IMR-90 (cell line): ENCODE data around the gene ACVR1. TPM values are rescaled to one million over a fixed set of nuclear protein-coding genes. Genes with fewer than 3 reads are reported as not detected.

ENCODE experiments used
- ATAC-seq: fragments of 200-7000 bp; cut with Tn5 transposase; 2 replicates; pipeline ENCODE4 v1.9.1; 2020; ENCODE audit warnings: low read depth, mild to moderate bottlenecking, moderate library complexity
- BruUV-seq: library from RNA; stranded (reverse); fragments of 400-500 nt; replicated peaks from 2 replicates; lab custom pipeline; 2021; lab: Mats Ljungman, UMichigan
- CTCF ChIA-PET: fragments of 300-600 bp; formaldehyde crosslinking; extraction: SDS; loops from one replicate; lab custom pipeline; 2021; ENCODE audit warnings: antibody characterized with exemption; lab: Yijun Ruan, JAX
- POLR2A ChIA-PET: fragments of 300-600 bp; sonication (Branson Sonifier 250); formaldehyde crosslinking; loops from one replicate; lab custom pipeline; 2022; ENCODE audit warnings: antibody characterized with exemption; ENCODE audit not compliant: unreplicated experiment; lab: Charles Lee
- DNase-seq: peaks from one replicate; pipeline ENCODE4 v3.0.0; 2013
- H2AFZ ChIP-seq: replicated peaks from 2 replicates; pipeline ENCODE3; 2013; ENCODE audit warnings: low read length, mild to moderate bottlenecking; ENCODE audit not compliant: poor library complexity
- H2AK5ac ChIP-seq: 2 replicates; pipeline ENCODE4 v1.6.1; 2013; ENCODE audit warnings: low read depth, low read length, inconsistent platforms
- H2AK9ac ChIP-seq: replicated peaks from 2 replicates; pipeline ENCODE3; 2013; ENCODE audit warnings: mild to moderate bottlenecking, low read depth, low read length, moderate library complexity; ENCODE audit not compliant: poor library complexity
- H2BK120ac ChIP-seq: 2 replicates; pipeline ENCODE4 v1.6.1; 2013; ENCODE audit warnings: low read depth, low read length, inconsistent platforms
- H2BK15ac ChIP-seq: 3 replicates; pipeline ENCODE4 v1.6.1; 2013; ENCODE audit warnings: low read depth, low read length, inconsistent platforms
- H2BK20ac ChIP-seq: 2 replicates; pipeline ENCODE4 v1.6.1; 2013; ENCODE audit warnings: low read depth, mild to moderate bottlenecking, inconsistent platforms, low read length, moderate library complexity
- H2BK5ac ChIP-seq: 2 replicates; pipeline ENCODE4 v1.6.1; 2013; ENCODE audit warnings: mild to moderate bottlenecking, low read depth, low read length, inconsistent platforms; ENCODE audit not compliant: poor library complexity, severe bottlenecking
- H3K14ac ChIP-seq: replicated peaks from 2 replicates; pipeline ENCODE4 v1.6.1; 2013; ENCODE audit warnings: low read depth, low read length, inconsistent platforms
- H3K18ac ChIP-seq: 2 replicates; pipeline ENCODE4 v1.6.1; 2013; ENCODE audit warnings: low read depth, low read length, control low read depth
- H3K23ac ChIP-seq: 2 replicates; pipeline ENCODE4 v1.6.1; 2013; ENCODE audit warnings: low read depth, low read length, inconsistent platforms
- H3K27ac ChIP-seq: 2 replicates; pipeline ENCODE4 v1.5.1; 2013; ENCODE audit warnings: mild to moderate bottlenecking, control low read depth, low read length; ENCODE audit not compliant: insufficient read depth
- H3K27me3 ChIP-seq: 2 replicates; pipeline ENCODE4 v1.6.1; 2013; ENCODE audit warnings: low read length; ENCODE audit not compliant: control insufficient read depth, insufficient read depth
- H3K36me3 ChIP-seq: 2 replicates; pipeline ENCODE4 v1.6.1; 2013; ENCODE audit warnings: low read length, mixed read lengths; ENCODE audit not compliant: control insufficient read depth, insufficient read depth
- H3K4ac ChIP-seq: 2 replicates; pipeline ENCODE4 v1.6.1; 2013; ENCODE audit warnings: low read depth, low read length, inconsistent platforms
- H3K4me1 ChIP-seq: 2 replicates; pipeline ENCODE4 v1.6.1; 2013; ENCODE audit warnings: low read length, mixed read lengths; ENCODE audit not compliant: control insufficient read depth, insufficient read depth
- H3K4me2 ChIP-seq: 2 replicates; pipeline ENCODE4 v1.6.1; 2013; ENCODE audit warnings: low read depth, mild to moderate bottlenecking, control low read depth, low read length, moderate library complexity
- H3K4me3 ChIP-seq: 2 replicates; pipeline ENCODE4 v1.5.1; 2013; ENCODE audit warnings: low read depth, mild to moderate bottlenecking, control low read depth, low read length, moderate library complexity; ENCODE audit not compliant: insufficient read depth
- H3K56ac ChIP-seq: 2 replicates; pipeline ENCODE4 v1.6.1; 2013; ENCODE audit warnings: low read length, inconsistent platforms; ENCODE audit not compliant: insufficient read depth; ENCODE audit errors: extremely low read depth
- H3K79me1 ChIP-seq, 2 experiments: 2 replicates each; pipeline ENCODE4 v1.6.1; 2013; ENCODE audit warnings: low read length in 2 of 2, inconsistent platforms in 1 of 2, low read depth in 1 of 2
- H3K9ac ChIP-seq: 2 replicates; pipeline ENCODE4 v1.6.1; 2013; ENCODE audit warnings: low read depth, low read length, control low read depth
- H3K9me1 ChIP-seq: 2 replicates; pipeline ENCODE4 v1.6.1; 2013; ENCODE audit warnings: low read length, inconsistent platforms; ENCODE audit not compliant: insufficient read depth
- H3K9me3 ChIP-seq: 2 replicates; pipeline ENCODE4 v1.6.1; 2013; ENCODE audit warnings: low read length; ENCODE audit not compliant: control insufficient read depth, insufficient read depth
- H4K20me1 ChIP-seq: 2 replicates; pipeline ENCODE4 v1.6.1; 2013; ENCODE audit warnings: low read length, inconsistent platforms; ENCODE audit not compliant: insufficient read depth
- H4K5ac ChIP-seq: 2 replicates; pipeline ENCODE4 v1.6.1; 2013; ENCODE audit warnings: mild to moderate bottlenecking, low read depth, low read length, control low read depth
- H4K8ac ChIP-seq, 2 experiments: 2 replicates each; pipeline ENCODE4 v1.6.1; 2013; ENCODE audit warnings: low read depth in 2 of 2, low read length in 2 of 2, control low read depth in 1 of 2, inconsistent platforms in 1 of 2
- H4K91ac ChIP-seq: 2 replicates; pipeline ENCODE4 v1.6.1; 2013; ENCODE audit warnings: low read depth, low read length, inconsistent platforms; ENCODE audit not compliant: insufficient read depth
- POLR2A ChIP-seq: IDR thresholded peaks from 2 replicates; pipeline ENCODE4 v1.6.1; 2012; ENCODE audit warnings: mild to moderate bottlenecking, low read depth, low read length
- WGBS, 2 experiments: methylation state at CpG; one replicate each; pipeline versions ENCODE4 v1.1.5 to v1.1.7; 2013; ENCODE audit warnings: missing lambda C conversion rate in 2 of 2; ENCODE audit not compliant: insufficient read length in 1 of 2; ENCODE audit errors: extremely low coverage in 2 of 2; 5-methylcytosine and 5-hydroxymethylcytosine counted together
- dilution Hi-C: fragments of 300-500 bp; cut with HindIII; formaldehyde crosslinking; loops from one replicate; pipeline ENCODE4 v1.14.3; 2018; ENCODE audit warnings: low sequenced_read_pairs; ENCODE audit not compliant: unreplicated experiment
- in situ Hi-C: fragments of 300-500 bp; cut with MboI; formaldehyde crosslinking; loops from 3 replicates; pipeline ENCODE4 v1.14.3; 2019; ENCODE audit warnings: low sequenced_read_pairs, inconsistent platforms, mixed read lengths
- intact Hi-C: fragments of 100-400 bp; cut with micrococcal nuclease; formaldehyde crosslinking; loops from 2 replicates; pipeline ENCODE4 v1.10.0; 2022
- polyA plus RNA-seq, 3 experiments: library from polyadenylated mRNA; depleted of rRNA; stranded (reverse); fragments of >200 nt; gene quantifications; 2 replicates each; pipeline ENCODE4 v1.2.3, GENCODE V29; 2012; ENCODE audit warnings: low replicate concordance in 1 of 3
- total RNA-seq: library from RNA; depleted of rRNA; stranded (reverse); fragments of >200 nt; gene quantifications from 2 replicates; pipeline ENCODE4 v1.2.3, GENCODE V29; 2012

The ACVR1 gene
- total and polyA plus RNA-seq, 2 of the 4 experiments (the other 2 are of a cell fraction), result 21.1 to 40.8 TPM

DNA sequence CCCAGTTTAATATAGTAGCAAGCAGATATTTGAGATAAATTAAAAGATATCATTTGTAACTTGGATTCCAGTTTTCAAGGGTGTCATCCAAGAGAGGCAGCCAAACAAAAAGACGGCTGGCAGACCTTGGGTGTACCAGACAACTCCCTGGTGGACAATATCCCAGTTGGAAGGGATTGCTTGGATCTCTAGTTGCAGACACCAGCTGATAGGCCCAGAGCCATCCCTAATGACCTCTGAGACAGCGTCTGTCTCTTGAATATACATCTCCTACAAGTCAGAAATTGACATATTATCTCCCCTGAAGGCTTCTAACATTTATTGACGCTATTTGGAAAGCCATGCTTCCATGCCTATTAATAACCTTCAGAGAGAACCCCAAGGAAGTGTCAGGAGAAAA is 67.7 kb downstream of the ACVR1 start:
- H3K23ac ChIP-seq, result no peak overlapping the region
- H3K27me3 ChIP-seq, result no peaks in the 10 kb centered on the region
- no peak overlapping the region for H3K14ac ChIP-seq
- no peak overlapping the region for H2BK20ac ChIP-seq
- no peak overlapping the region for H4K5ac ChIP-seq
- H3K4me3 ChIP-seq, result no peak overlapping the region
- ChIA-PET POLR2A (no interaction called here), CTCF (no interaction called here)
- H2BK5ac ChIP-seq, result no peak overlapping the region
- H3K4me1 ChIP-seq, result peaks cover 5% of the 10 kb centered on the region; the same call in 1 of the 2 replicates
- no peak overlapping the region for H2BK15ac ChIP-seq
- H4K8ac ChIP-seq, result no peak overlapping the region
- dilution Hi-C loops, result no loop called here
- BruUV-seq, result no TSS peak
- H4K20me1 ChIP-seq, result peaks cover 5% of the 10 kb centered on the region; the same call in 1 of the 2 replicates
- H3K9ac ChIP-seq, result no peak overlapping the region
- no peaks in the 10 kb centered on the region for H3K9me3 ChIP-seq
- intact Hi-C loops, result no loop called here
- H2AK5ac ChIP-seq, result no peak overlapping the region
- DNase-seq (no peak), ATAC-seq (no peak)
- no peak overlapping the region for H2AK9ac ChIP-seq
- no peak overlapping the region for H3K56ac ChIP-seq
- no peak overlapping the region for H2AFZ ChIP-seq
- H3K36me3 ChIP-seq, result peaks cover 5% of the 10 kb centered on the region
- no peak overlapping the region for H4K91ac ChIP-seq
- WGBS, 2 experiments, result 93% methylated on average over 2 of the region's 3 CpGs; no CpG with 5 or more reads in 1 of the 2 experiments
- no peak for TF ChIP-seq POLR2A
- no peak overlapping the region for H3K18ac ChIP-seq
- H3K9me1 ChIP-seq, result no peaks in the 10 kb centered on the region
- no peak overlapping the region for H2BK120ac ChIP-seq
- in situ Hi-C loops, result no loop called here
- peaks cover 18 to 58% of the 10 kb centered on the region in 2 experiments for H3K79me1 ChIP-seq
- H3K4me2 ChIP-seq, result no peak overlapping the region
- no peak overlapping the region for H3K4ac ChIP-seq
- H3K27ac ChIP-seq, result no peak overlapping the region
